Effector memory CD8-positive, alpha-beta T cell (primary cell): ENCODE results near the gene GPX6.
"Not testable (repeated sequence)": the region's sequence is repeated elsewhere in the genome, so short reads cannot be mapped to it uniquely, and the experiment has no call there.

ENCODE experiments used
- ATAC-seq: fragments of 150-1000 bp; cut with Tn5 transposase; replicated peaks from 2 replicates; pipeline ENCODE4 v1.10.0; 2021; ENCODE audit warnings: mild to moderate bottlenecking, moderate library complexity
- DNase-seq, 3 experiments: peaks; one replicate each; pipeline ENCODE4 v3.0.0; 2021
- H3K27ac Mint-ChIP-seq, 2 donors: one replicate each; pipeline ENCODE4 v1.8.0; 2022; ENCODE audit warnings: mild to moderate bottlenecking in 2 of 2, mixed read lengths in 2 of 2, moderate library complexity in 2 of 2
- H3K27me3 Mint-ChIP-seq, 2 donors: one replicate each; pipeline ENCODE4 v1.8.0; 2022; ENCODE audit warnings: mixed read lengths in 2 of 2
- H3K36me3 Mint-ChIP-seq: one replicate; pipeline ENCODE4 v1.8.0; 2022; ENCODE audit warnings: mild to moderate bottlenecking, moderate library complexity, mixed read lengths; ENCODE audit not compliant: insufficient read depth
- H3K4me1 Mint-ChIP-seq, 2 donors: one replicate each; pipeline ENCODE4 v1.8.0; 2022; ENCODE audit warnings: low read depth in 2 of 2, mixed read lengths in 2 of 2
- H3K4me3 Mint-ChIP-seq, 2 donors: one replicate each; pipeline ENCODE4 v1.8.0; 2022; ENCODE audit warnings: mild to moderate bottlenecking in 2 of 2, mixed read lengths in 2 of 2, moderate library complexity in 2 of 2
- H3K9me3 Mint-ChIP-seq, 2 donors: one replicate each; pipeline ENCODE4 v1.8.0; 2022; ENCODE audit warnings: mixed read lengths in 2 of 2
- total RNA-seq, 9 experiments: gene quantifications; one replicate each; lab custom pipeline; 2026; lab: John Stamatoyannopoulos, UW

The GPX6 gene, protein sequence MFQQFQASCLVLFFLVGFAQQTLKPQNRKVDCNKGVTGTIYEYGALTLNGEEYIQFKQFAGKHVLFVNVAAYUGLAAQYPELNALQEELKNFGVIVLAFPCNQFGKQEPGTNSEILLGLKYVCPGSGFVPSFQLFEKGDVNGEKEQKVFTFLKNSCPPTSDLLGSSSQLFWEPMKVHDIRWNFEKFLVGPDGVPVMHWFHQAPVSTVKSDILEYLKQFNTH
- total RNA-seq, result 0 reads per million in 9 experiments

DNA sequence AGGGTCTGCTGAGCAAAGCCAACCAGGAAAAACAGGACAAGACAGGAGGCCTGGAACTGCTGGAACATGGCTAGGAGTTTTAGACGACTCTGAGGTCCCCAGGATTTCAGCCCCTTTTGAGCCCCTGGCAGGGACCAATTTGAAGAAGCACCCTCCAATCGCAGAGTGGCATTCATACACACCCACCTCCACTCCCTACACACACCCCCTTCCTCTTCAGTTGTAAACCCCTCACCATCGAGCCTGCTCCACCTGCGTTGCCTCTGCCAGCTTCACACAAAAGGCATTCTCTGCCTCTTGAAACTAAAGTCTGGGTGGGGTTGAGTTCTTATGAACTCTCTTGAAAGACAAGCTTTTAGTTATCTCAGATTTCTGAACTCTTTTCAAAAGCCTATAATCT is at the start of gene GPX6:
GPX6 (minus strand) TSS at position 118 of the 400 bp plus-strand sequence; CDS start at position 68, 50 bp downstream.
- ATAC-seq, result no peak
- Mint-ChIP-seq H3K27ac (no peak within 1 kb of the TSS), H3K4me3 (no peak within 1 kb of the TSS), H3K36me3 (no peaks in the 10 kb centered on the region), H3K27me3 (peaks cover 65% of the 10 kb centered on the region in 2 donors), H3K9me3 (no peaks in the 10 kb centered on the region), H3K4me1 (no peaks in the 10 kb centered on the region)
- DNase-seq, result no peak

- Mint-ChIP-seq H3K4me3 (no peak overlapping the region), H3K27ac (no peak overlapping the region), H3K36me3 (no peaks in the 10 kb centered on the region), H3K27me3 (peaks cover 35 to 54% of the 10 kb centered on the region in 2 donors), H3K4me1 (no peaks in the 10 kb centered on the region), H3K9me3 (no peaks in the 10 kb centered on the region)
- ATAC-seq (no peak), DNase-seq (no peak)
Observed at GRCh38 chr6:28563430-28564095, 48.0 kb upstream of the GPX6 start.

DNA sequence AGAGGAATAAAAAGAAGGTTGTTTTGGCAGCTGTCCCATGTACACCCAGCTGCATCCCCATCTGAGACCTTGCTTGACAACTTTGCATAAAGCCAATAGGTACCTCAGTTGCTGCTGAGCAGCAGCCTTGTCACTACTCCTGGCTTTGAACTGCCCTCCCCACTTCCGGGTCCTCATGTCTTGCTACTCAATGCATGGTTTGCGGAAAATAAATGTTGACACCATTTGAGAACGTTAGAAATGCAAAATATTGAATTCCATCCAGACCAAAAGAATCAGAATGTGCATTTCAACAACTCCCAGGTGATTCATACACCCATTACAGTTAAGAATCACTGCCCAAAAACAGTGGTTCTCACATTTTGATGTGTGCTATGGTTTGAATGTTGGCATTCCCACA is 43.0 kb upstream of the GPX6 start:
- DNase-seq, result no peak

DNA sequence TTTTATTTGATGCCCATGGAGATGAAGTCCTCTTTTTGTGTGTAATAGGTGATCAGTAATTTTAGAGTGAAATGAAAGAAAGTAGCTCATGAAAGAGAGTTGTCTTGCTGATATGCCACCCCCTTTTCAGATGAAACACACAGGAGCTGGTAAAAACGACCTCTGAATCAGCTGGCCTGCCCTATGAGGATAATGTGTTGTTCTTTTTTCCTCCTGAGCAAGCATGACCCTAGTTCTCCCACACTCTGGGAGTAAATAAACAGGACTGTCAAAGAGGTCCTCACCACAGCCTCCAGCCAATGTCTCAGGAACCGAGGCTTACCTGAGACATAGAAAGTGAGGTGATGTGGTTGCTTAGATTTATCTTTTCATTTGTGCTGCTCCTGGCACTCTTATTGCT is 39.5 kb upstream of the GPX6 start:
- Mint-ChIP-seq H3K4me1 (peaks cover 0 to 3% of the 10 kb centered on the region in 2 donors), H3K27me3 (peaks cover 43 to 65% of the 10 kb centered on the region in 2 donors), H3K9me3 (no peaks in the 10 kb centered on the region), H3K27ac (no peak overlapping the region), H3K4me3 (no peak overlapping the region), H3K36me3 (peaks cover 3% of the 10 kb centered on the region)
- no peak for ATAC-seq
- no peak for DNase-seq

More for the DNA sequence above, 43.0 kb upstream of the GPX6 start:
- Mint-ChIP-seq H3K4me1 (peaks cover 0 to 3% of the 10 kb centered on the region in 2 donors), H3K9me3 (no peaks in the 10 kb centered on the region), H3K4me3 (no peak overlapping the region), H3K27me3 (peaks cover 17 to 45% of the 10 kb centered on the region in 2 donors), H3K27ac (no peak overlapping the region), H3K36me3 (peaks cover 3% of the 10 kb centered on the region)
- ATAC-seq, result no peak

- DNase-seq (no peak), ATAC-seq (no peak)
- Mint-ChIP-seq H3K9me3 (no peaks in the 10 kb centered on the region), H3K36me3 (peaks cover 3% of the 10 kb centered on the region), H3K4me1 (peaks cover 0 to 3% of the 10 kb centered on the region in 2 donors), H3K27me3 (peaks cover 52 to 65% of the 10 kb centered on the region in 2 donors), H3K27ac (no peak overlapping the region), H3K4me3 (no peak overlapping the region)
Observed at GRCh38 chr6:28553986-28554881, 38.6 kb upstream of the GPX6 start.

GRCh38 chr6:28553384-28553985 is 37.9 kb upstream of the GPX6 start:
- Mint-ChIP-seq H3K9me3 (no peaks in the 10 kb centered on the region), H3K27me3 (peaks cover 59 to 69% of the 10 kb centered on the region in 2 donors), H3K4me1 (peaks cover 0 to 3% of the 10 kb centered on the region in 2 donors), H3K27ac (no peak overlapping the region), H3K4me3 (no peak overlapping the region), H3K36me3 (peaks cover 3% of the 10 kb centered on the region)
- ATAC-seq (no peak), DNase-seq (no peak)

GRCh38 chr6:28551891-28552666 is 36.5 kb upstream of the GPX6 start:
- Mint-ChIP-seq H3K36me3 (no peaks in the 10 kb centered on the region), H3K4me1 (peaks cover 0 to 3% of the 10 kb centered on the region in 2 donors), H3K27ac (no peak overlapping the region), H3K27me3 (peaks cover 73 to 81% of the 10 kb centered on the region in 2 donors), H3K9me3 (no peaks in the 10 kb centered on the region), H3K4me3 (no peak overlapping the region)
- no peak for DNase-seq
- ATAC-seq, result no peak

DNA sequence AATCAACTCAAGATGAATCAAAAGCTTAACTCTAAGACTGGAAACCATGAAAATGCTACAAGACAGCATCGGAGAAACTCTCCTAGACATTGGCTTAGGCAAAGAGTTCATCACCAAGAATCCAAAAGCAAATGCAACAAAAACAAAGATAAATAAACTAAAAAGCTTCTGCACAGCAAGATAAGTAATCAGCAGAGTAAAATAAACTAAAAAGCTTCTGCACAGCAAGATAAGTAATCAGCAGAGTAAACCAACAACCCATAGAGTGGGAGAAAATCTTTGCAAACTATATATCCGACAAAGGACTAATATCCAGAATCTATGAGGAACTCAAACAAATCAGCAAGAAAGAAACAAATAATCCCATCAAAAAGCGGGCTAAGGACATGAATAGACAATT is 31.4 kb upstream of the GPX6 start:
- not testable (repeated sequence) for ATAC-seq, DNase-seq, H3K9me3 Mint-ChIP-seq, H3K27ac Mint-ChIP-seq, H3K4me1 Mint-ChIP-seq, H3K4me3 Mint-ChIP-seq
- Mint-ChIP-seq H3K27me3 (peaks cover 82 to 85% of the 10 kb centered on the region in 2 donors), H3K36me3 (peaks cover 16% of the 10 kb centered on the region)

DNA sequence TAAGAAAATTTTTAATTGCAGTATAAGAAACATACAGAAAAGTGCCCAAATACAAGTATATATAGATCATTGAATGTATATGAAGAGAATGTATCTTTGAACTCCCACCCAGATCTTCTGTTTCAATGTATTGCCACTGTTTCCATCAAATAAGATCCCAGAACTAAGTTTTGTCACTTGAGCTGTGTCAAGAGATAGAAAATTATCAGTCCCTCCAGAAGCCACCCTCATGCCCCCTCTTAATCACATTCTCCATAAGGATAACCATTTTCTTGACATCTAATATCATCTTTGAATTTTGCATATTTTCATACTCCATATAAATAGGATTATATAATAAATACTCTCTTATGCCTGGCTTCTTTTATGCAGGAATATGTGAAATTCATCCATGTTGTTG is 30.4 kb upstream of the GPX6 start:
- ATAC-seq, result no peak
- peaks cover 2 to 5% of the 10 kb centered on the region in 2 donors for H3K9me3 Mint-ChIP-seq
- no peak for DNase-seq
- H3K27me3 Mint-ChIP-seq, result peaks cover 85 to 86% of the 10 kb centered on the region in 2 donors
- no peak overlapping the region for H3K27ac Mint-ChIP-seq
- H3K4me3 Mint-ChIP-seq, result no peak overlapping the region
- H3K36me3 Mint-ChIP-seq, result peaks cover 16% of the 10 kb centered on the region
- peaks cover 4 to 6% of the 10 kb centered on the region in 2 donors for H3K4me1 Mint-ChIP-seq

GRCh38 chr6:28543651-28544610 is 28.3 kb upstream of the GPX6 start:
- Mint-ChIP-seq H3K4me1 (peaks cover 4 to 6% of the 10 kb centered on the region in 2 donors), H3K4me3 (peak overlapping the region; percentile 41 to 53), H3K27me3 (peaks cover 75 to 88% of the 10 kb centered on the region in 2 donors), H3K36me3 (peaks cover 16% of the 10 kb centered on the region), H3K9me3 (peaks cover 2 to 5% of the 10 kb centered on the region in 2 donors), H3K27ac (peak overlapping the region in 1 of 2 donors; percentile 84)
- DNase-seq, result no peak
- ATAC-seq, result no peak

DNA sequence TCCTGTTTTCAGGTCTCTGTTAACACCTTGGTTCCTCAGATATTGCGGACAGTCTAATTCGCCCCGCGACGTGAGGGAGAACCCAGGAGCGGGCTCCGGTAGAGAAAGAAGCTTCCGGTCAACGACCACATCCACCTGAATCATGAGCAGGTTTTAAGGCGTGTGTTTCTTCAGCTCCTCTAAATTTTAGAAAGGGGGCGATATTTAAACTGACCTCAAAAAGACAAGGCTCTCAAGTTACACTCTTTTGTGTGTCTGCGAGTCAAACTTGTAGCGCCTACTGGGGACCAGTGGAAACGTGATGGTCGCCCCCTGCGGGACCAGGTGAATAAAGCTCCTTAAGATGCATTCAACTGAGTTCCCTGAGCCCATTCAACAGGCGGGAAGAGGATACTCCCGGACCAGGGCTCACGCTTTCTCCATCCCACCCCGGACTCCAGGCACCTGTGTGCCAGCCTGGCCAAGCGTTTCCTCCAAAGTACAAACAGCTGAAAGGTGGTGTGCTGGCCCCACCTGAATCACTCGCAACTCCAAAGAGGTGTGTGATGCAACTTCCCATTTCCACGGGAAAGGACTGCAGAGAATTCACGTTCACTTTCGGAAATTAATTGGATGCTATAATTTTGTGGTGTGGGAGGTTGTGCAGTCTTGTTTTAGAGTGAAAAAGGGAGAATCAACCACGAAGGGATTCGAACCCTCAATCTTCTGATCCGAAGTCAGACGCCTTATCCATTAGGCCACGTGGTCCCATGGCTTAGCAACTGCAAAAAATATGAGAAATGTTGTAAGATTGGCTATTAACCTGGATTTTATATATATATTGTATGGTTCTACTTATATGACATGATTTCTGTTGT is 27.1 kb upstream of the GPX6 start:
- Mint-ChIP-seq H3K4me3 (peak overlapping the region; percentile 61 to 65), H3K36me3 (peaks cover 16% of the 10 kb centered on the region), H3K4me1 (peaks cover 4 to 6% of the 10 kb centered on the region in 2 donors), H3K27ac (peak overlapping the region in 1 of 2 donors; percentile 38), H3K9me3 (peaks cover 2 to 5% of the 10 kb centered on the region in 2 donors), H3K27me3 (peaks cover 75 to 88% of the 10 kb centered on the region in 2 donors)
- ATAC-seq (peak; percentile 43), DNase-seq (no peak)
